Glutamatergic neuron (in vitro differentiated cells): Measurements from ENCODE around the gene ALAD. TPM values are rescaled to one million over a fixed set of nuclear protein-coding genes. Genes with fewer than 3 reads are reported as not detected.
"Not testable (repeated sequence)": the region's sequence is repeated elsewhere in the genome, so short reads cannot be mapped to it uniquely, and the experiment has no call there.

Experiments
- DNase-seq: peaks from one replicate; pipeline ENCODE4 v3.0.0; 2022
- H3K27ac Mint-ChIP-seq: one replicate; pipeline ENCODE4 v1.8.0; 2020; ENCODE audit warnings: mild to moderate bottlenecking, mixed read lengths, inconsistent platforms; ENCODE audit not compliant: unreplicated experiment
- H3K27me3 Mint-ChIP-seq: one replicate; pipeline ENCODE4 v1.8.0; 2020; ENCODE audit warnings: mild to moderate bottlenecking, moderate library complexity, mixed read lengths, inconsistent platforms; ENCODE audit not compliant: unreplicated experiment
- H3K36me3 Mint-ChIP-seq: one replicate; pipeline ENCODE4 v1.8.0; 2020; ENCODE audit warnings: mild to moderate bottlenecking, mixed read lengths, inconsistent platforms; ENCODE audit not compliant: unreplicated experiment
- H3K4me1 Mint-ChIP-seq: one replicate; pipeline ENCODE4 v1.8.0; 2020; ENCODE audit warnings: mild to moderate bottlenecking, low read depth, mixed read lengths, inconsistent platforms; ENCODE audit not compliant: unreplicated experiment
- H3K4me3 Mint-ChIP-seq: one replicate; pipeline ENCODE4 v1.8.0; 2020; ENCODE audit warnings: mild to moderate bottlenecking, mixed read lengths, inconsistent platforms; ENCODE audit not compliant: unreplicated experiment
- H3K9me3 Mint-ChIP-seq: one replicate; pipeline ENCODE4 v1.8.0; 2020; ENCODE audit warnings: mild to moderate bottlenecking, moderate library complexity, mixed read lengths, inconsistent platforms; ENCODE audit not compliant: unreplicated experiment
- CTCF ChIP-seq: fragments of 200-600 bp; sonication (generic); IDR thresholded peaks from one replicate; pipeline ENCODE4 v1.5.0; 2021; ENCODE audit not compliant: partially characterized antibody, unreplicated experiment
- long read RNA-seq: library from polyadenylated mRNA; unstranded; transcript quantifications from one replicate; pipeline ENCODE4 v2.0.0, GENCODE V29; 2020; ENCODE audit not compliant: unreplicated experiment
- total RNA-seq: library from RNA; stranded (reverse); fragmentation: NEBNext Ultra II Directional; extraction: Animal tissue kit (Norgen Biotek cat#: 25700); gene quantifications from one replicate; pipeline ENCODE4 v1.2.1, GENCODE V29; 2021; ENCODE audit not compliant: unreplicated experiment

Gene ALAD
- total RNA-seq = 39.0 TPM
- long read RNA-seq, partial matches to known transcripts = 3 of 12 reads
- long read RNA-seq, other reads (novel, unspliced or antisense) = 4 of 12 reads

GRCh38 chr9:113401027-113401792, at the start of gene ALAD:
TSS of gene ALAD (minus strand) at chr9:113401284. CDS start at chr9:113393559, 7,725 bp downstream.
- no peaks in the 10 kb centered on the region for H3K27me3 Mint-ChIP-seq
- no peaks in the 10 kb centered on the region for H3K4me1 Mint-ChIP-seq
- TF ChIP-seq CTCF = peak; percentile 96
- no peak within 1 kb of the TSS for H3K27ac Mint-ChIP-seq
- peak within 1 kb of the TSS; percentile 88 for H3K4me3 Mint-ChIP-seq
- H3K9me3 Mint-ChIP-seq = no peaks in the 10 kb centered on the region
- DNase-seq = peak; percentile 100
- no peaks in the 10 kb centered on the region for H3K36me3 Mint-ChIP-seq

GRCh38 chr9:113449376-113449775, 48.3 kb upstream of the ALAD start:
- Mint-ChIP-seq H3K36me3 (no peaks in the 10 kb centered on the region), H3K27ac (no peak overlapping the region), H3K27me3 (no peaks in the 10 kb centered on the region), H3K9me3 (peaks cover 3% of the 10 kb centered on the region), H3K4me3 (no peak overlapping the region), H3K4me1 (peaks cover 2% of the 10 kb centered on the region)
- no peak for TF ChIP-seq CTCF
- no peak for DNase-seq

- H3K9me3 Mint-ChIP-seq = peaks cover 3% of the 10 kb centered on the region
- DNase-seq = no peak
- H3K27ac Mint-ChIP-seq = no peak overlapping the region
- H3K4me1 Mint-ChIP-seq = peaks cover 2% of the 10 kb centered on the region
- H3K4me3 Mint-ChIP-seq = no peak overlapping the region
- no peaks in the 10 kb centered on the region for H3K27me3 Mint-ChIP-seq
- peak; percentile 76 for TF ChIP-seq CTCF
- no peaks in the 10 kb centered on the region for H3K36me3 Mint-ChIP-seq
Measured at GRCh38 chr9:113446323-113446740, 45.2 kb upstream of the ALAD start.

GRCh38 chr9:113444736-113445135, 43.7 kb upstream of the ALAD start:
- Mint-ChIP-seq H3K4me1 (peaks cover 2% of the 10 kb centered on the region), H3K9me3 (peaks cover 3% of the 10 kb centered on the region), H3K27me3 (no peaks in the 10 kb centered on the region), H3K4me3 (no peak overlapping the region), H3K27ac (no peak overlapping the region), H3K36me3 (no peaks in the 10 kb centered on the region)
- no peak for TF ChIP-seq CTCF
- no peak for DNase-seq

- H3K27me3 Mint-ChIP-seq, H3K9me3 Mint-ChIP-seq, H3K4me1 Mint-ChIP-seq, DNase-seq, H3K36me3 Mint-ChIP-seq, H3K4me3 Mint-ChIP-seq, H3K27ac Mint-ChIP-seq: not testable (repeated sequence)
Measured at GRCh38 chr9:113437716-113438115, 36.6 kb upstream of the ALAD start.
